Esophagus squamous epithelium (tissue), 5 donors: ENCODE data around the gene DNAJA4. TPM values are rescaled to one million over a fixed set of nuclear protein-coding genes. Genes with fewer than 3 reads are reported as not detected.
"Not testable (repeated sequence)": the region's sequence is repeated elsewhere in the genome, so short reads cannot be mapped to it uniquely, and the experiment has no call there.

ENCODE experiments used
- DNase-seq: peaks from one replicate; lab custom pipeline; 2025; lab: John Stamatoyannopoulos, UW
- H3K27ac ChIP-seq, 4 donors: fragments of 200-600 bp; sonication (generic); one replicate each; pipeline ENCODE4 v1.5.1; 2016 to 2019; ENCODE audit warnings: mild to moderate bottlenecking in 1 of 4
- H3K27me3 ChIP-seq, 4 donors: fragments of 200-600 bp; sonication (generic); 1 replicate in 3 of 4; 2 replicates in 1 of 4; pipeline versions ENCODE4 v1.5.1 to v1.6.0; 2017 to 2021; ENCODE audit warnings: antibody characterized with exemption in 1 of 4
- H3K36me3 ChIP-seq, 3 donors: fragments of 200-600 bp; sonication (generic); one replicate each; pipeline ENCODE4 v1.5.1; 2016 to 2019
- H3K4me1 ChIP-seq, 3 donors: fragments of 200-600 bp; sonication (generic); one replicate each; pipeline ENCODE4 v1.5.1; 2017 to 2019
- H3K4me3 ChIP-seq, 4 donors: fragments of 200-600 bp; sonication (generic); 1 replicate in 3 of 4; 2 replicates in 1 of 4; pipeline ENCODE4 v1.5.1; 2016 to 2019; ENCODE audit warnings: mild to moderate bottlenecking in 2 of 4, moderate library complexity in 1 of 4
- H3K9me3 ChIP-seq, 3 donors: fragments of 200-600 bp; sonication (generic); one replicate each; pipeline ENCODE4 v1.5.1; 2016 to 2019
- CTCF ChIP-seq, 6 experiments: fragments of 450-650 bp in 4 of 6; fragments of 200-600 bp in 2 of 6; sonication (generic) in 2 of 6; IDR thresholded peaks; one replicate each; pipeline ENCODE4 v1.5.1; 2016 to 2019; ENCODE audit warnings: antibody characterized with exemption in 6 of 6, mild to moderate bottlenecking in 4 of 6, moderate library complexity in 4 of 6
- POLR2A ChIP-seq, 4 donors: fragments of 450-650 bp; IDR thresholded peaks; one replicate each; pipeline ENCODE4 v1.6.1; 2017; ENCODE audit warnings: antibody characterized with exemption in 4 of 4, mild to moderate bottlenecking in 4 of 4, moderate library complexity in 3 of 4
- WGBS, 2 donors: methylation state at CpG; one replicate each; pipeline ENCODE4 v1.1.5; 2018; 5-methylcytosine and 5-hydroxymethylcytosine counted together
- intact Hi-C: fragments of 100-400 bp; cut with DNase I; formaldehyde crosslinking; loops from one replicate; pipeline ENCODE4 v1.15.0; 2022
- total RNA-seq, 4 donors: library from RNA; depleted of rRNA; stranded (reverse); fragments of >200 nt; gene quantifications; one replicate each; pipeline ENCODE4 v1.1.0, GENCODE V29; 2016
- donor health status: DM: yes; HTN: yes; CAD: no.

DNAJA4 gene
- total RNA-seq, 4 donors from 2014 or later, result 7.9 to 24.0 (median 15.7) TPM

GRCh38 chr15:78243491-78243941 is 20.8 kb upstream of the DNAJA4 start:
- Histone ChIP-seq H3K36me3 (no peaks in the 10 kb centered on the region), H3K4me3 (no peak overlapping the region), H3K27ac (no peak overlapping the region), H3K9me3 (no peaks in the 10 kb centered on the region), H3K4me1 (peaks cover 0 to 16% (median 3%) of the 10 kb centered on the region in 3 donors), H3K27me3 (peaks cover 0 to 9% (median 0%) of the 10 kb centered on the region in 4 donors)
- intact Hi-C loops, result loop anchor here (5.0 kb wide), 1 partner anchor 131 kb away; no protein-coding TSS in a partner anchor
- DNase-seq, result no peak
- WGBS, 2 donors, result 43 to 45% methylated on average over 3 of the region's 6 CpGs
- TF ChIP-seq CTCF (IDR thresholded peaks at IDR 0.05) (no peak), POLR2A (IDR thresholded peaks at IDR 0.05) (no peak)

GRCh38 chr15:78244101-78244500 is 20.3 kb upstream of the DNAJA4 start:
- no peaks in the 10 kb centered on the region for H3K9me3 ChIP-seq
- WGBS, 2 donors, result 79 to 89% methylated on average over 6 of the region's 6 CpGs
- no peak overlapping the region for H3K27ac ChIP-seq
- TF ChIP-seq POLR2A (IDR thresholded peaks at IDR 0.05) (no peak), CTCF (IDR thresholded peaks at IDR 0.05) (no peak)
- no peak overlapping the region for H3K4me3 ChIP-seq
- intact Hi-C loops, result loop anchor here (5.0 kb wide), 1 partner anchor 132 kb away; no protein-coding TSS in a partner anchor
- DNase-seq, result no peak
- H3K4me1 ChIP-seq, result peaks cover 0 to 16% (median 3%) of the 10 kb centered on the region in 3 donors
- H3K27me3 ChIP-seq, result peaks cover 0 to 9% (median 0%) of the 10 kb centered on the region in 4 donors
- H3K36me3 ChIP-seq, result no peaks in the 10 kb centered on the region

GRCh38 chr15:78244893-78245292 is 19.5 kb upstream of the DNAJA4 start:
- peaks cover 0 to 16% (median 3%) of the 10 kb centered on the region in 3 donors for H3K4me1 ChIP-seq
- H3K27me3 ChIP-seq, result peaks cover 0 to 9% (median 0%) of the 10 kb centered on the region in 4 donors
- no peaks in the 10 kb centered on the region for H3K9me3 ChIP-seq
- 57 to 76% methylated on average over 6 to 7 of the region's 7 CpGs for WGBS, 2 donors
- intact Hi-C loops, result loop anchor here (5.0 kb wide), 1 partner anchor 133 kb away; no protein-coding TSS in a partner anchor
- no peak for TF ChIP-seq CTCF (IDR thresholded peaks at IDR 0.05)
- no peak for TF ChIP-seq POLR2A (IDR thresholded peaks at IDR 0.05)
- DNase-seq, result no peak
- H3K27ac ChIP-seq, result no peak overlapping the region
- H3K4me3 ChIP-seq, result no peak overlapping the region
- no peaks in the 10 kb centered on the region for H3K36me3 ChIP-seq

GRCh38 chr15:78245392-78245791 is 19.0 kb upstream of the DNAJA4 start:
- H3K36me3 ChIP-seq, H3K9me3 ChIP-seq, H3K27ac ChIP-seq, H3K4me3 ChIP-seq, DNase-seq, H3K27me3 ChIP-seq, intact Hi-C loops: not testable (repeated sequence)
- 81 to 84% methylated on average over 8 to 14 of the region's 14 CpGs for WGBS, 2 donors
- peaks cover 0 to 16% (median 3%) of the 10 kb centered on the region in 3 donors for H3K4me1 ChIP-seq

GRCh38 chr15:78245976-78246620 is 18.3 kb upstream of the DNAJA4 start:
- DNase-seq, H3K4me3 ChIP-seq, H3K9me3 ChIP-seq, H3K27ac ChIP-seq, H3K36me3 ChIP-seq, H3K27me3 ChIP-seq, intact Hi-C loops: not testable (repeated sequence)
- peaks cover 0 to 11% (median 3%) of the 10 kb centered on the region in 3 donors for H3K4me1 ChIP-seq
- no CpG with 5 or more reads among the region's 39 CpGs for WGBS, 2 donors

GRCh38 chr15:78247911-78248310 is 16.5 kb upstream of the DNAJA4 start:
- no peak for DNase-seq
- peaks cover 0 to 10% (median 3%) of the 10 kb centered on the region in 3 donors for H3K4me1 ChIP-seq
- 43 to 83% methylated on average over 1 of the region's 1 CpG for WGBS, 2 donors
- H3K27ac ChIP-seq, result no peak overlapping the region
- H3K36me3 ChIP-seq, result no peaks in the 10 kb centered on the region
- intact Hi-C loops, result no loop called here
- no peaks in the 10 kb centered on the region for H3K9me3 ChIP-seq
- H3K4me3 ChIP-seq, result no peak overlapping the region
- TF ChIP-seq POLR2A (IDR thresholded peaks at IDR 0.05), result no peak
- TF ChIP-seq CTCF (IDR thresholded peaks at IDR 0.05), result no peak
- H3K27me3 ChIP-seq, result no peaks in the 10 kb centered on the region
